SH-SY5Y (cell line): ENCODE measurements around the gene PLA2G4D.

ENCODE experiments used
- GATA2 ChIP-seq: IDR thresholded peaks from 2 replicates; pipeline ENCODE4 v1.6.1; 2011; ENCODE audit warnings: mild to moderate bottlenecking, low read depth, low read length
- GATA3 ChIP-seq: IDR thresholded peaks from 2 replicates; pipeline ENCODE4 v1.6.1; 2011; ENCODE audit warnings: low read depth, mild to moderate bottlenecking, low read length, moderate library complexity

- no peak for TF ChIP-seq GATA2
- no peak for TF ChIP-seq GATA3
Measured at GRCh38 chr15:42085236-42085605, 9.1 kb downstream of the PLA2G4D start.
